Common myeloid progenitor, CD34-positive (primary cell): Measurements from ENCODE around the gene SVIL.

Experiments
- CTCF ChIA-PET: fragments of 350-600 bp; sonication (Branson Sonifier 250); formaldehyde crosslinking; loops from one replicate; lab custom pipeline; 2021; ENCODE audit warnings: antibody characterized with exemption; lab: Charles Lee
- POLR2A ChIA-PET: fragments of 350-600 bp; sonication (Branson Sonifier 250); formaldehyde crosslinking; loops from one replicate; lab custom pipeline; 2021; ENCODE audit warnings: antibody characterized with exemption; lab: Charles Lee
- DNase-seq, 3 donors: peaks; one replicate each; pipeline versions ENCODE4 v3.0.0 to v3.0.0-alpha.2; 2013
- H3K27ac ChIP-seq, 2 experiments: 1 replicate in 1 of 2; 2 replicates in 1 of 2; pipeline ENCODE4 v1.7.0; 2013; ENCODE audit warnings: inconsistent platforms in 2 of 2, low read length in 2 of 2, mild to moderate bottlenecking in 2 of 2, low read depth in 1 of 2, moderate library complexity in 1 of 2; ENCODE audit not compliant: severe bottlenecking in 2 of 2, insufficient read depth in 1 of 2, poor library complexity in 1 of 2
- H3K27me3 ChIP-seq, 5 experiments: replicated peaks in 2 of 5; 1 replicate in 3 of 5; 2 replicates in 2 of 5; pipeline versions ENCODE4 v1.6.1 to v1.7.0; 2013; ENCODE audit warnings: low read length in 4 of 5, mild to moderate bottlenecking in 2 of 5, moderate library complexity in 2 of 5, inconsistent platforms in 1 of 5; ENCODE audit not compliant: insufficient read depth in 5 of 5, control insufficient read depth in 4 of 5
- H3K36me3 ChIP-seq, 4 experiments: 1 replicate in 2 of 4; 2 replicates in 2 of 4; pipeline versions ENCODE4 v1.6.1 to v1.7.0; 2013; ENCODE audit warnings: low read length in 3 of 4, control low read depth in 1 of 4, mild to moderate bottlenecking in 1 of 4; ENCODE audit not compliant: control insufficient read depth in 4 of 4, insufficient read depth in 4 of 4
- H3K4me1 ChIP-seq, 4 experiments: 1 replicate in 3 of 4; 2 replicates in 1 of 4; pipeline versions ENCODE4 v1.6.1 to v1.7.1; 2013; ENCODE audit warnings: low read length in 3 of 4, mild to moderate bottlenecking in 3 of 4, control low read depth in 1 of 4, inconsistent platforms in 1 of 4, moderate library complexity in 1 of 4; ENCODE audit not compliant: control insufficient read depth in 4 of 4, insufficient read depth in 4 of 4; ENCODE audit errors: control extremely low read depth in 1 of 4
- H3K4me3 ChIP-seq, 7 experiments: 1 replicate in 4 of 7; 2 replicates in 3 of 7; pipeline versions ENCODE4 v1.5.1 to v1.7.0; 2013; ENCODE audit warnings: mild to moderate bottlenecking in 7 of 7, low read length in 6 of 7, moderate library complexity in 6 of 7, inconsistent platforms in 2 of 7, low read depth in 2 of 7, control low read depth in 1 of 7; ENCODE audit not compliant: insufficient read depth in 4 of 7, control insufficient read depth in 1 of 7; ENCODE audit errors: extremely low read depth in 1 of 7
- H3K9me3 ChIP-seq, 5 experiments: 1 replicate in 4 of 5; 2 replicates in 1 of 5; pipeline versions ENCODE4 v1.6.1 to v1.7.1; 2013; ENCODE audit warnings: low read length in 4 of 5, mild to moderate bottlenecking in 2 of 5, inconsistent platforms in 1 of 5, low read depth in 1 of 5, moderate library complexity in 1 of 5; ENCODE audit not compliant: control insufficient read depth in 4 of 5, insufficient read depth in 2 of 5; ENCODE audit errors: control extremely low read depth in 1 of 5
- WGBS: methylation state at CpG from one replicate; pipeline ENCODE4 v1.1.5; 2013; ENCODE audit not compliant: insufficient coverage; 5-methylcytosine and 5-hydroxymethylcytosine counted together

Gene SVIL

DNA sequence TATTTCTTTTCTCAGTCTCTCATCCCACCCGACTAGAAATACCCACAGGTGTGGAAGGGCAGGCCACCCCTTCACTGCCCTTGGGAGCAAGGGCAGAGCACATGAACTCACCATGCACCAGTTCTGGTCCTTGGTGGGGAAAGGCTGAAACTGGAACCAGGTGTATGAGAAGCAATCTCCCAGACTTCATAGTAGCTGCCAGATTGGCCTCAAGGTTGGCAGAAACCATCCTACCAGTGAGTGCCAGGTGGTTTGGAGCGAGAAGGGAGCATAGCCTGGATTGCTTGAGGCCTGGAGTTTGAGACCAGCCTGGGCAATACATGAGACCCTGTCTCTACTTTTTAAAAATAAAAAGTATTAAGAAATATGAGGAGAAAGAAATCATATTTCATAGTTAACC, 207.1 kb downstream of the SVIL start:
- Histone ChIP-seq H3K9me3 (no peaks in the 10 kb centered on the region), H3K27ac (no peak overlapping the region), H3K4me3 (no peak overlapping the region), H3K27me3 (no peaks in the 10 kb centered on the region), H3K4me1 (no peaks in the 10 kb centered on the region), H3K36me3 (peaks cover 3 to 26% (median 8%) of the 10 kb centered on the region in 4 experiments)
- POLR2A ChIA-PET = no interaction called here
- no peak for DNase-seq
- no CpG with 5 or more reads among the region's 2 CpGs for WGBS
- CTCF ChIA-PET = interaction anchor here (1.1 to 2.2 kb wide), 4 partner anchors 15 to 67 kb away, joined by 3 to 6 read pairs (median 4); no protein-coding TSS in a partner anchor

DNA sequence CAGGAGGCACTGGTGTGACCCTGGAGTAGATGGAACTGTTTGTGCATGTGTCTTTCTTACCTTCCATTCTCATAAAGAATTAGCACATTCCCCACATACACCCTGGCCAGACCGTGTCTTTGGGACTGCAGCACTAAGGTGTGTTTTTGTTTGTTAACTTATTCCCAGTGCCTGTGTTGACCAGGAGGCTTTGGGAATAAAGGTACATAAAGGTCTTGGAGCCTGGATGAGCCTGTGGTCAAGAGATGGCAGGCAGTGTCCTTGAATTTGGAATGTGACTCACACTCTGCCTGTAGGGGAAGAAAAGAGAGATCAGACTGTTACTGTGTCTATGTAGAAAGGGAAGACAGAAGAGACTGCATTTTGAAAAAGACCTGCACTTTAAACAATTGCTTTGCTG, 208.4 kb downstream of the SVIL start:
- H3K27ac ChIP-seq = no peak overlapping the region
- WGBS = no CpG with 5 or more reads among the region's 1 CpG
- no peak for DNase-seq
- no peak overlapping the region for H3K4me3 ChIP-seq
- ChIA-PET CTCF (no interaction called here), POLR2A (no interaction called here)
- H3K4me1 ChIP-seq = no peaks in the 10 kb centered on the region
- peaks cover 8 to 38% (median 14%) of the 10 kb centered on the region in 4 experiments for H3K36me3 ChIP-seq
- H3K9me3 ChIP-seq = no peaks in the 10 kb centered on the region
- no peaks in the 10 kb centered on the region for H3K27me3 ChIP-seq

DNA sequence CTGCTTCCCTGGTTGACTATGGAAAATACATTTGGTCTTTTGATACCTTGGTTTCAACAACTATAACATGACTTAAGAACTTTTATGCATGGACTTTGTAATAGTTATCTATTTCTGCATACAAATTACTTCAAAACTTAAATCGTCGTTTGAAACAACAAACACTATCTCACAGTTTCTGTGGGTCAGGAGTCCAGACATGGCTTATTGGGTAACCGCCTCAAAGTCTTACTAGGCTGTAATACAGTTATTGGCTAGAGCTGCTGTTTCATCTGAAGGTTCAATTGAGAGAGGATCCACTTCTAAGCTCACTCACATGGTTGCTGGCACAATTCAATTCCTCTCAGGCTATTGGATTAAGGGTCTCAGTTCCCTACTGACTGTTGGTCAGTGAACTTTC, 210.8 kb downstream of the SVIL start:
- H3K4me1 ChIP-seq = no peaks in the 10 kb centered on the region
- H3K9me3 ChIP-seq = no peaks in the 10 kb centered on the region
- 100% methylated on average over 1 of the region's 3 CpGs for WGBS
- no peak overlapping the region for H3K4me3 ChIP-seq
- no peak overlapping the region for H3K27ac ChIP-seq
- H3K36me3 ChIP-seq = peaks cover 16 to 52% (median 27%) of the 10 kb centered on the region in 4 experiments
- no peaks in the 10 kb centered on the region for H3K27me3 ChIP-seq
- POLR2A ChIA-PET = no interaction called here
- CTCF ChIA-PET = interaction anchor here (0.9 kb wide), 1 partner anchor 69 kb away, joined by 3 read pairs; no protein-coding TSS in a partner anchor
- no peak for DNase-seq

DNA sequence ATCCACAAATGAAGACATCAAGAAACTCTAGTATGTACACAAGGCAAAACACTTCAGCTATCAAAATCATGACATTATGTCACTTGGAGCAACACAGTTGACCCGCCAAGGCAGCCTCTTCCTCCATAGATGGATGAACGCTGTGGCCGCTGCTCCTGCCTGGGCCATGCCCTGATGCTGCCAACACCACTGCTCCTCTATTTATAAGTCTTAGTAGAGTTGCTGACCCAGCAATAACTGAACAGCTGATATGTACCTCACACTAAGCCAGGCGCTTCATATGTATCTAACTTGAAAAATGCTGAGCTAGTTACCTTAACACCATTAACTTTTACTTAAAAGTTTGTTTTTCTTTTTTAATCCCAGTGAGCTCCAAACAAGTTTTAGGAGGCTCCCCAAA, 214.0 kb downstream of the SVIL start:
- Histone ChIP-seq H3K27me3 (no peaks in the 10 kb centered on the region), H3K9me3 (no peaks in the 10 kb centered on the region), H3K36me3 (peaks cover 16 to 55% (median 26%) of the 10 kb centered on the region in 4 experiments), H3K4me1 (no peaks in the 10 kb centered on the region), H3K27ac (no peak overlapping the region), H3K4me3 (no peak overlapping the region)
- POLR2A ChIA-PET = no interaction called here
- CTCF ChIA-PET = interaction anchor here (0.8 to 1.2 kb wide), 2 partner anchors 9 to 57 kb away, joined by 3 read pairs; no protein-coding TSS in a partner anchor
- no peak for DNase-seq
- 92% methylated on average over 1 of the region's 4 CpGs for WGBS

DNA sequence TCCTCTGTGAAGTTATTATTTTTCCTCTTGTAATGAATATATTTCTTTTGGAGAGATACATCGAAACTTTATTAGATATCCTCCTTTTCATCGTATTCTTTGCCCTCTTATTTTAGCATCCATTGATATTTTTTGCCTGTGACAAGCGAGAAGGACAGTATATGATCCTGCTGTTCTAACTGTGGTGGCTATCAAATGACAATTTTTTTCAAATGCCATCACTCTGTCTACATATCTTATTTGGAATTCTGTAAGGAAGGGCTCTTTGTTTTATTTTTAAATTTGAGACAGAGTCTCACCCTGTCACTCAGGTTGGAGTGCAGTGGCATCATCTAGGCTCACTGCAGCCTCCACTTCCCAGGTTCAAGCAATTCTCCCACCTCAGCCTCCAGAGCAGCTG, 217.4 kb downstream of the SVIL start:
- Histone ChIP-seq H3K27ac (no peak overlapping the region), H3K36me3 (peaks cover 16 to 31% (median 20%) of the 10 kb centered on the region in 4 experiments), H3K4me1 (peaks cover 0 to under 1% (median 0%) of the 10 kb centered on the region in 4 experiments), H3K9me3 (no peaks in the 10 kb centered on the region), H3K4me3 (no peak overlapping the region), H3K27me3 (no peaks in the 10 kb centered on the region)
- no peak for DNase-seq
- WGBS = no CpG with 5 or more reads among the region's 3 CpGs
- POLR2A ChIA-PET = no interaction called here
- CTCF ChIA-PET = no interaction called here

DNA sequence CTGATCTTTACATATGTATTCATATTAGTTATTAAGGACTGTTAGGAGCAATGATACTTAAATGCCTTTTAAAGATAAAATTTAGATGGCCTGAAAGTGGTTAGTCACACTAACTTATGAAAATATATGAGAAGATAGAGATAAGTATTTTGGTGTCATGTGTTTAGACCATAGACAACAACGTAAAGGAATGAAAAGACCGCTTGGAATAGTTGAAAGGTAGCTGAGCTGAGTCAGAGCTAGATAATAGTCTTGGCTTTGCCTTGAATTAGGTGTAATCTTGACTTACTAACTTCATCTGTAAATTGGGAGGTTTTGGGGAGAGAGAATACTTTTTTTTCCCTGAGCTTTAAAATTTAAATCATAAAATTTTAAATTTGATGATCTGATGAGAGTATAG, 218.9 kb downstream of the SVIL start:
- Histone ChIP-seq H3K36me3 (peaks cover 8 to 18% (median 11%) of the 10 kb centered on the region in 4 experiments), H3K4me3 (no peak overlapping the region), H3K27me3 (no peaks in the 10 kb centered on the region), H3K27ac (no peak overlapping the region), H3K4me1 (peaks cover 0 to 7% (median 2%) of the 10 kb centered on the region in 4 experiments), H3K9me3 (no peaks in the 10 kb centered on the region)
- POLR2A ChIA-PET = no interaction called here
- CTCF ChIA-PET = interaction anchor here (0.6 kb wide), 1 partner anchor 1694 kb away, joined by 3 read pairs; no protein-coding TSS in a partner anchor
- WGBS = 100% methylated on average over 2 of the region's 2 CpGs
- no peak for DNase-seq

DNA sequence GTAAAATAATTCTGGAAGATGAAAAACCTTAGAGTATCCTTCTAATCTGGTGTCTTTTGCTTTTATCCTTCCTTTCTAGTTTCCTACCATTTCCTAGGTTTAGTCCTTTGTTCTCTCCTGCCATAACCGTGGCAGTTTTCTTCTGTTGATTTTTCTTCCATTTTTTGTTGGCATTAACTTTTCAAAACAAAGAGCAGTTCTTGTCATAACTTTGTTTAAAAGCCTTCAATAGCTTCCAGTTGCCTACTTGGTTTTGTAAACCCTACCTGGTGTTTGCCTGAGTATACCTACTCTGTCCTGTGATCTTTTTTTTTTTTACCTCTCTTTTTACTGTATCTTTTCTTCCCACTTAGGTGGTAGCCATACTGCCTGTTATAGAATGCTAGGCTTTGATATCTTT, 220.3 kb downstream of the SVIL start:
- H3K27me3 ChIP-seq = no peaks in the 10 kb centered on the region
- no peak overlapping the region for H3K27ac ChIP-seq
- CTCF ChIA-PET = no interaction called here
- POLR2A ChIA-PET = no interaction called here
- H3K4me1 ChIP-seq = peaks cover 0 to 11% (median 7%) of the 10 kb centered on the region in 4 experiments
- H3K4me3 ChIP-seq = no peak overlapping the region
- 88% methylated on average over 1 of the region's 1 CpG for WGBS
- H3K36me3 ChIP-seq = peaks cover 0 to 12% (median 3%) of the 10 kb centered on the region in 4 experiments
- no peaks in the 10 kb centered on the region for H3K9me3 ChIP-seq
- no peak for DNase-seq
